Measurements from ENCODE around the gene MORC4.

DNA sequence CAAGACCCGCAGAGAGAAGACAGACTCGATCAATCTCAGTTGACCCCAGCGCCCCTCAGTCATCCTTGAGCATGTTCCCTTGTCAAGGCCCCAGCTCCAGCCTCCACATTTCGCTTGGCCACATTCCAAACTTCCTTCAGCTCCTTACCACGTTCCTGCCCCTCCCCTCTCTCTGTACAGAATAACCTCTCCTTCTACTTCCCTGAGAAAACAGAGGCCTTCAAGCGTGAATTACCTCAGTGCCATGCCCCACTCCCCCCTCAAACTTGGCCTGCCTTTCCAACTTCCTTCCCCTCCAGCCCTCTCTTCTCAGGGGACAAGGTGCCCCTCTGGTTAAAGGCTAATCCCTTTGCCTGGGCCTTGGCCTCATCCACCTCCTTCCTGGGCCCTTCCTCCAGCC is 93.7 kb downstream of the MORC4 start:
- TF ChIP-seq CTCF (IDR thresholded peaks at IDR 0.05; ENCODE audit: borderline replicate concordance, extremely low read depth, low read length, poor library complexity, severe bottlenecking): no peak
- no peak for TF ChIP-seq EZH2 (IDR thresholded peaks at IDR 0.05; ENCODE audit: borderline replicate concordance, low read depth, low read length, severe bottlenecking)

Measured in DND-41 (cell line).